ENCODE measurements around the gene OR1L6.

The OR1L6 gene

GRCh38 chr9:122788831-122789230 is 46.7 kb downstream of the OR1L6 start, which contains the start of gene OR5C1:
Gene OR5C1, plus strand, starts transcription at chr9:122788933. Its CDS starts 0 bp downstream, at chr9:122788933.
- TF ChIP-seq TAF1 (IDR thresholded peaks at IDR 0.05; ENCODE audit: borderline replicate concordance, insufficient read depth, low read length) (no peak), FOXP2 (optimal IDR thresholded peaks at IDR 0.05; ENCODE audit: borderline replicate concordance, extremely low read depth, extremely low read length, insufficient read depth) (no peak), POLR2AphosphoS5 (IDR thresholded peaks at IDR 0.05; ENCODE audit: low read depth, low read length) (no peak), SIN3A (IDR thresholded peaks at IDR 0.05; ENCODE audit: borderline replicate concordance, insufficient read depth, low read length) (no peak), REST (IDR thresholded peaks at IDR 0.05; ENCODE audit: insufficient read depth in 1 of 2, low read depth in 2 of 2, low read length in 2 of 2) (no peak)

- TF ChIP-seq TAF1 (IDR thresholded peaks at IDR 0.05; ENCODE audit: borderline replicate concordance, insufficient read depth, low read length) (no peak), FOXP2 (optimal IDR thresholded peaks at IDR 0.05; ENCODE audit: borderline replicate concordance, extremely low read depth, extremely low read length, insufficient read depth) (no peak), SIN3A (IDR thresholded peaks at IDR 0.05; ENCODE audit: borderline replicate concordance, insufficient read depth, low read length) (no peak)
Observed at GRCh38 chr9:122789256-122790046, 47.3 kb downstream of the OR1L6 start.

- no peak for TF ChIP-seq POLR2AphosphoS5 (IDR thresholded peaks at IDR 0.05; ENCODE audit: low read depth, low read length)
- no peak for TF ChIP-seq TAF1 (IDR thresholded peaks at IDR 0.05; ENCODE audit: borderline replicate concordance, insufficient read depth, low read length)
- TF ChIP-seq SIN3A (IDR thresholded peaks at IDR 0.05; ENCODE audit: borderline replicate concordance, insufficient read depth, low read length): no peak
- TF ChIP-seq FOXP2 (optimal IDR thresholded peaks at IDR 0.05; ENCODE audit: borderline replicate concordance, extremely low read depth, extremely low read length, insufficient read depth): no peak
- TF ChIP-seq REST (IDR thresholded peaks at IDR 0.05; ENCODE audit: insufficient read depth in 1 of 2, low read depth in 2 of 2, low read length in 2 of 2): no peak
Observed at GRCh38 chr9:122791872-122792669, 50.0 kb downstream of the OR1L6 start.

GRCh38 chr9:122797316-122798063 is 55.4 kb downstream of the OR1L6 start:
- no peak for TF ChIP-seq REST (IDR thresholded peaks at IDR 0.05; ENCODE audit: insufficient read depth in 1 of 2, low read depth in 2 of 2, low read length in 2 of 2)
- no peak for TF ChIP-seq FOXP2 (optimal IDR thresholded peaks at IDR 0.05; ENCODE audit: borderline replicate concordance, extremely low read depth, extremely low read length, insufficient read depth)
- TF ChIP-seq POLR2AphosphoS5 (IDR thresholded peaks at IDR 0.05; ENCODE audit: low read depth, low read length): no peak
- TF ChIP-seq SIN3A (IDR thresholded peaks at IDR 0.05; ENCODE audit: borderline replicate concordance, insufficient read depth, low read length): no peak
- no peak for TF ChIP-seq TAF1 (IDR thresholded peaks at IDR 0.05; ENCODE audit: borderline replicate concordance, insufficient read depth, low read length)

All from PFSK-1 (cell line).